K562 (cell line): Measurements from ENCODE around the gene SLC16A1. TPM values are rescaled to one million over a fixed set of nuclear protein-coding genes. Genes with fewer than 3 reads are reported as not detected.

Source experiments
- CREB1 ChIP-seq, 2 experiments: sonication (generic) in 1 of 2; formaldehyde crosslinking in 1 of 2; IDR thresholded peaks; 2 replicates each; pipeline versions ENCODE4 v1.6.1 to v1.8.0; 2012 to 2022; ENCODE audit warnings: inconsistent platforms in 1 of 2, mild to moderate bottlenecking in 1 of 2, missing genetic modification reagents in 1 of 2, moderate library complexity in 1 of 2
- CSDE1 ChIP-seq, 2 experiments: fragments of 450-650 bp; IDR thresholded peaks; 2 replicates each; pipeline ENCODE4 v1.6.1; 2016; ENCODE audit warnings: mild to moderate bottlenecking in 1 of 2
- E2F3 ChIP-seq: fragments of 250-450 bp; sonication (Bioruptor Pico); IDR thresholded peaks from 2 replicates; pipeline ENCODE4 v1.4.0; 2020; ENCODE audit warnings: mild to moderate bottlenecking
- E2F6 ChIP-seq, 2 experiments: IDR thresholded peaks; 2 replicates each; pipeline ENCODE4 v1.6.1; 2011; ENCODE audit warnings: borderline replicate concordance in 1 of 2, control low read depth in 1 of 2, low read depth in 1 of 2, low read length in 1 of 2, mild to moderate bottlenecking in 1 of 2, mixed read lengths in 1 of 2, moderate library complexity in 1 of 2; ENCODE audit not compliant: insufficient read depth in 1 of 2, insufficient read length in 1 of 2, poor library complexity in 1 of 2, severe bottlenecking in 1 of 2; ENCODE audit errors: extremely low read depth in 1 of 2
- E2F8 ChIP-seq: fragments of 450-650 bp; IDR thresholded peaks from 2 replicates; pipeline ENCODE4 v1.7.1; 2018; ENCODE audit warnings: mild to moderate bottlenecking, low read depth; ENCODE audit not compliant: partially characterized antibody
- HNRNPL ChIP-seq: fragments of 200-400 bp; formaldehyde crosslinking; IDR thresholded peaks from 2 replicates; pipeline ENCODE4 v1.6.1; 2017; ENCODE audit warnings: low read depth, mild to moderate bottlenecking, low read length
- KAT7 ChIP-seq: sonication (generic); formaldehyde crosslinking; IDR thresholded peaks from 2 replicates; pipeline ENCODE4 v1.8.0; 2022; ENCODE audit warnings: missing genetic modification reagents, mild to moderate bottlenecking, borderline replicate concordance
- MBD1 ChIP-seq: fragments of 250-450 bp; sonication (Bioruptor Pico); IDR thresholded peaks from 2 replicates; pipeline ENCODE4 v1.8.0; 2022; ENCODE audit warnings: inconsistent platforms
- MIER1 ChIP-seq: fragments of 450-650 bp; IDR thresholded peaks from 2 replicates; pipeline ENCODE4 v1.6.1; 2016; ENCODE audit warnings: antibody characterized with exemption, mild to moderate bottlenecking, low read depth
- NCOR1 ChIP-seq: fragments of 450-650 bp; IDR thresholded peaks from 2 replicates; pipeline ENCODE4 v1.6.1; 2016; ENCODE audit warnings: mild to moderate bottlenecking, moderate library complexity
- NFE2 ChIP-seq: IDR thresholded peaks from 2 replicates; pipeline ENCODE4 v1.6.1; 2014; ENCODE audit warnings: antibody characterized with exemption, low read depth
- NONO ChIP-seq, 2 experiments: fragments of 200-400 bp in 1 of 2; fragments of 450-650 bp in 1 of 2; formaldehyde crosslinking in 1 of 2; IDR thresholded peaks; 2 replicates each; pipeline ENCODE4 v1.6.1; 2017; ENCODE audit warnings: low read depth in 2 of 2, mild to moderate bottlenecking in 2 of 2, moderate library complexity in 2 of 2, low read length in 1 of 2
- TFAP4 ChIP-seq: sonication (generic); formaldehyde crosslinking; IDR thresholded peaks from 2 replicates; pipeline ENCODE4 v1.8.0; 2022; ENCODE audit warnings: missing genetic modification reagents, mild to moderate bottlenecking, moderate library complexity, borderline replicate concordance
- TFE3 ChIP-seq: fragments of 450-650 bp; formaldehyde crosslinking; IDR thresholded peaks from 2 replicates; pipeline ENCODE4 v1.4.0; 2020; ENCODE audit warnings: mild to moderate bottlenecking, mixed read lengths
- TRIM28 ChIP-seq: fragments of 450-650 bp; IDR thresholded peaks from 2 replicates; pipeline ENCODE4 v1.6.1; 2017
- ZBTB5 ChIP-seq: fragments of 450-650 bp; IDR thresholded peaks from 2 replicates; pipeline ENCODE4 v1.6.1; 2017; ENCODE audit warnings: antibody characterized with exemption
- polyA plus RNA-seq, 8 experiments: library from polyadenylated mRNA; depleted of rRNA in 4 of 8; stranded (reverse) in 5 of 8; unstranded in 3 of 8; fragments of >200 nt; fragmentation: Nextera tagmentation in 2 of 8; fragmentation: Illumina TruSeq in 1 of 8; extraction: Ambion mirVana in 2 of 8; extraction: Trizol in 1 of 8; gene quantifications; 2 replicates each; pipeline versions ENCODE4 v1.2.1 to v1.2.3, GENCODE V29; 2011 to 2014; ENCODE audit warnings: inconsistent platforms in 1 of 8, missing spikeins in 1 of 8
- total RNA-seq, 7 experiments: library from RNA; depleted of rRNA in 6 of 7; stranded (reverse); fragments of >200 nt in 6 of 7; fragmentation: Illumina TruSeq in 2 of 7; extraction: Trizol in 2 of 7; gene quantifications; 2 replicates each; pipeline versions ENCODE4 v1.2.1 to v1.2.3, GENCODE V29; 2011 to 2021; ENCODE audit warnings: low replicate concordance in 1 of 7

SLC16A1 gene
- total and polyA plus RNA-seq, 9 of the 15 experiments (the other 6 are each of a cell fraction or from before 2014, with no cell fraction given): 73.1 to 244 (median 117) TPM

- TF ChIP-seq HNRNPL: no peak
- TF ChIP-seq MBD1 (CRISPR knock-in tag): no peak
- peak; percentile 57 for TF ChIP-seq NFE2
- no peak for TF ChIP-seq E2F3 (CRISPR knock-in tag)
- no peak for TF ChIP-seq CREB1 (IDR thresholded peaks at IDR 0.05)
- no peak; the same call in 1 of the 2 replicates for TF ChIP-seq CREB1 (CRISPR knock-in tag; IDR thresholded peaks at IDR 0.05)
- no peak for TF ChIP-seq KAT7
- TF ChIP-seq ZBTB5: peak; percentile 98
- TF ChIP-seq MIER1: no peak
- TF ChIP-seq TFAP4 (CRISPR knock-in tag): peak; percentile 80
- TF ChIP-seq NCOR1: peak; percentile 70
- no peak for TF ChIP-seq TFE3
- TF ChIP-seq TRIM28: no peak
- peak; percentile 34 for TF ChIP-seq E2F8
- TF ChIP-seq CSDE1 (IDR thresholded peaks at IDR 0.05): 0 out of 4 replicates have a peak, but pooled peaks of 1 of the 2 experiments have one; percentile 42
- TF ChIP-seq E2F6 (IDR thresholded peaks at IDR 0.05; ENCODE audit: borderline replicate concordance in 1 of 2, extremely low read depth in 1 of 2, insufficient read depth in 1 of 2, insufficient read length in 1 of 2, low read depth in 1 of 2, low read length in 1 of 2, poor library complexity in 1 of 2, severe bottlenecking in 1 of 2): no peak
- no peak for TF ChIP-seq NONO (IDR thresholded peaks at IDR 0.05; ENCODE audit: low read depth in 2 of 2, low read length in 1 of 2)
Measured at GRCh38 chr1:112904071-112904830, 51.7 kb downstream of the SLC16A1 start (continued).
